CD4-positive, alpha-beta memory T cell (primary cell): ENCODE results near the gene TMEM86B. TPM values are rescaled to one million over a fixed set of nuclear protein-coding genes. Genes with fewer than 3 reads are reported as not detected.

Experiments
- CTCF ChIA-PET: fragments of 350-600 bp; sonication (Branson Sonifier 250); formaldehyde crosslinking; loops from one replicate; lab custom pipeline; 2021; ENCODE audit warnings: inconsistent platforms; ENCODE audit not compliant: partially characterized antibody; lab: Charles Lee
- POLR2A ChIA-PET: fragments of 350-600 bp; sonication (Branson Sonifier 250); formaldehyde crosslinking; loops from one replicate; lab custom pipeline; 2021; ENCODE audit not compliant: partially characterized antibody; lab: Charles Lee
- DNase-seq, 5 donors: peaks; one replicate each; pipeline versions ENCODE4 v3.0.0 to v3.0.0-alpha.2; 2020 to 2022; ENCODE audit warnings: mixed read lengths in 1 of 5
- H3K27ac ChIP-seq: one replicate; pipeline ENCODE4 v1.7.0; 2013; ENCODE audit warnings: low read depth, low read length
- H3K27me3 ChIP-seq: 2 replicates; pipeline ENCODE4 v1.7.0; 2013; ENCODE audit warnings: mild to moderate bottlenecking, low read length, moderate library complexity; ENCODE audit not compliant: insufficient read depth
- H3K36me3 ChIP-seq: 2 replicates; pipeline ENCODE4 v1.7.0; 2013; ENCODE audit warnings: mild to moderate bottlenecking, low read length, moderate library complexity; ENCODE audit not compliant: insufficient read depth
- H3K4me1 ChIP-seq: 2 replicates; pipeline ENCODE4 v1.7.0; 2013; ENCODE audit warnings: mild to moderate bottlenecking, low read length, moderate library complexity; ENCODE audit not compliant: insufficient read depth
- H3K4me3 ChIP-seq, 2 donors: one replicate each; pipeline ENCODE4 v1.7.0; 2013; ENCODE audit warnings: low read length in 2 of 2, mild to moderate bottlenecking in 1 of 2
- H3K9me3 ChIP-seq, 2 donors: one replicate each; pipeline ENCODE4 v1.7.0; 2013; ENCODE audit warnings: low read length in 2 of 2, control low read depth in 1 of 2; ENCODE audit not compliant: control insufficient read depth in 1 of 2
- H3K27ac Mint-ChIP-seq, 7 donors: one replicate each; pipeline ENCODE4 v1.8.0; 2020 to 2021; ENCODE audit warnings: mixed read lengths in 7 of 7, mild to moderate bottlenecking in 6 of 7, inconsistent platforms in 3 of 7, moderate library complexity in 3 of 7
- H3K27me3 Mint-ChIP-seq, 2 donors: one replicate each; pipeline ENCODE4 v1.8.0; 2020 to 2021; ENCODE audit warnings: mixed read lengths in 2 of 2
- H3K36me3 Mint-ChIP-seq, 2 donors: one replicate each; pipeline ENCODE4 v1.8.0; 2020 to 2021; ENCODE audit warnings: mixed read lengths in 2 of 2, inconsistent platforms in 1 of 2, mild to moderate bottlenecking in 1 of 2
- H3K4me1 Mint-ChIP-seq, 4 donors: one replicate each; pipeline ENCODE4 v1.8.0; 2020 to 2021; ENCODE audit warnings: mixed read lengths in 4 of 4, mild to moderate bottlenecking in 1 of 4
- H3K4me3 Mint-ChIP-seq, 8 donors: one replicate each; pipeline ENCODE4 v1.8.0; 2020 to 2021; ENCODE audit warnings: mixed read lengths in 8 of 8, mild to moderate bottlenecking in 7 of 8, moderate library complexity in 6 of 8, inconsistent platforms in 3 of 8
- H3K9me3 Mint-ChIP-seq, 8 donors: one replicate each; pipeline ENCODE4 v1.8.0; 2020 to 2021; ENCODE audit warnings: mixed read lengths in 8 of 8, mild to moderate bottlenecking in 5 of 8, inconsistent platforms in 3 of 8, moderate library complexity in 1 of 8
- intact Hi-C: fragments of 100-400 bp; cut with micrococcal nuclease; formaldehyde crosslinking; loops from one replicate; pipeline ENCODE4 v1.15.1; 2023
- polyA plus RNA-seq, 2 donors: library from polyadenylated mRNA; unstranded; fragments of 300-500 nt; fragmentation: Illumina TruSeq; gene quantifications; one replicate each; pipeline ENCODE4 v1.2.3, GENCODE V29; 2021
- total RNA-seq, 2 experiments: library from RNA; stranded (reverse); gene quantifications; one replicate each; pipeline ENCODE4 v1.2.3, GENCODE V29; 2021

TMEM86B gene
- total and polyA plus RNA-seq, 4 experiments from 2014 or later: 3.5 to 22.1 (median 19.7) TPM; not detected in 1

GRCh38 chr19:55257461-55258420 lies 29.2 kb upstream of the TMEM86B start:
- peaks cover 29 to 63% (median 49%) of the 10 kb centered on the region in 4 donors for H3K4me1 Mint-ChIP-seq

GRCh38 chr19:55256562-55257460 lies 28.2 kb upstream of the TMEM86B start:
- Histone ChIP-seq H3K36me3 (no peaks in the 10 kb centered on the region), H3K4me3 (peak overlapping the region; percentile 79 to 92), H3K4me1 (peaks cover 65% of the 10 kb centered on the region), H3K27me3 (no peaks in the 10 kb centered on the region), H3K27ac (peak overlapping the region; percentile 92), H3K9me3 (no peaks in the 10 kb centered on the region)
- ChIA-PET POLR2A (interaction anchor here (1.5 to 9.5 kb wide), 8 partner anchors 10 to 343 kb away, joined by 4 to 199 read pairs (median 25); partner anchors contain the start of genes BRSK1, FIZ1, HSPBP1 and KMT5C), CTCF (interaction anchor here (0.6 to 2.7 kb wide), 5 partner anchors 35 to 247 kb away, joined by 3 to 17 read pairs (median 6); no protein-coding TSS in a partner anchor)
- Mint-ChIP-seq H3K9me3 (peaks cover 0 to 2% (median 0%) of the 10 kb centered on the region in 8 donors), H3K4me3 (peak overlapping the region; percentile 93 to 100 (median 98)), H3K27me3 (peaks cover 0 to 2% of the 10 kb centered on the region in 2 donors), H3K36me3 (peaks cover under 1 to 38% of the 10 kb centered on the region in 2 donors), H3K4me1 (peaks cover 35 to 72% (median 55%) of the 10 kb centered on the region in 4 donors), H3K27ac (peak overlapping the region; percentile 95 to 99 (median 99))
- intact Hi-C loops: loop anchor here (5.0 to 10.0 kb wide), 3 partner anchors 35 to 378 kb away; partner anchors contain the start of gene PPP1R12C
- peak in 2 of 5 donors; percentile 20 to 24 for DNase-seq

More at GRCh38 chr19:55257461-55258420, 29.2 kb upstream of the TMEM86B start:
- ChIA-PET CTCF (interaction anchor here (0.6 to 1.8 kb wide), 3 partner anchors 35 to 246 kb away, joined by 3 to 6 read pairs (median 6); no protein-coding TSS in a partner anchor), POLR2A (interaction anchor here (1.0 to 9.5 kb wide), 8 partner anchors 14 to 369 kb away, joined by 3 to 199 read pairs (median 22); partner anchors contain the start of genes BRSK1, HSPBP1, KMT5C and RDH13)
- Histone ChIP-seq H3K4me3 (peak overlapping the region; percentile 79 to 92), H3K9me3 (no peaks in the 10 kb centered on the region), H3K4me1 (peaks cover 56% of the 10 kb centered on the region), H3K27me3 (no peaks in the 10 kb centered on the region), H3K36me3 (no peaks in the 10 kb centered on the region), H3K27ac (peak overlapping the region; percentile 92)
- H3K36me3 Mint-ChIP-seq: peaks cover 1 to 37% of the 10 kb centered on the region in 2 donors
- intact Hi-C loops: loop anchor here (2.0 to 10.0 kb wide), 4 partner anchors 35 to 377 kb away; partner anchors contain the start of gene PPP1R12C
- H3K4me3 Mint-ChIP-seq: peak overlapping the region; percentile 93 to 100 (median 98)
- peak overlapping the region; percentile 95 to 99 (median 99) for H3K27ac Mint-ChIP-seq
- DNase-seq: peak; percentile 25 to 49 (median 35)
- peaks cover 0 to 2% (median 0%) of the 10 kb centered on the region in 8 donors for H3K9me3 Mint-ChIP-seq
- peaks cover 0 to 2% of the 10 kb centered on the region in 2 donors for H3K27me3 Mint-ChIP-seq

GRCh38 chr19:55255618-55256423 lies 27.3 kb upstream of the TMEM86B start:
- Mint-ChIP-seq H3K9me3 (peaks cover 0 to 2% (median 0%) of the 10 kb centered on the region in 8 donors), H3K4me3 (peak overlapping the region; percentile 93 to 100 (median 98)), H3K4me1 (peaks cover 44 to 82% (median 64%) of the 10 kb centered on the region in 4 donors), H3K27me3 (peaks cover 0 to 2% of the 10 kb centered on the region in 2 donors), H3K27ac (peak overlapping the region; percentile 95 to 99 (median 99)), H3K36me3 (peaks cover 7 to 45% of the 10 kb centered on the region in 2 donors)
- H3K4me3 ChIP-seq: peak overlapping the region; percentile 84 to 92
- no peaks in the 10 kb centered on the region for H3K9me3 ChIP-seq
- intact Hi-C loops: loop anchor here (5.0 to 10.0 kb wide), 3 partner anchors 34 to 379 kb away; partner anchors contain the start of gene PPP1R12C
- DNase-seq: peak; percentile 35 to 72 (median 39)
- POLR2A ChIA-PET: interaction anchor here (1.0 to 9.5 kb wide), 14 partner anchors 10 to 344 kb away, joined by 3 to 199 read pairs (median 10); partner anchors contain the start of genes BRSK1, FIZ1, HSPBP1 and ISOC2
- peak overlapping the region; percentile 92 for H3K27ac ChIP-seq
- no peaks in the 10 kb centered on the region for H3K36me3 ChIP-seq
- CTCF ChIA-PET: interaction anchor here (0.9 to 2.7 kb wide), 3 partner anchors 24 to 46 kb away, joined by 3 to 17 read pairs (median 5); partner anchors contain the start of gene HSPBP1
- peaks cover 75% of the 10 kb centered on the region for H3K4me1 ChIP-seq
- no peaks in the 10 kb centered on the region for H3K27me3 ChIP-seq

- no peak for DNase-seq
- peaks cover 78% of the 10 kb centered on the region for H3K4me1 ChIP-seq
- Mint-ChIP-seq H3K4me1 (peaks cover 44 to 84% (median 66%) of the 10 kb centered on the region in 4 donors), H3K27ac (peak overlapping the region; percentile 95 to 99 (median 99)), H3K27me3 (peaks cover 0 to 2% of the 10 kb centered on the region in 2 donors), H3K36me3 (peaks cover 9 to 48% of the 10 kb centered on the region in 2 donors), H3K9me3 (peaks cover 0 to 2% (median 0%) of the 10 kb centered on the region in 8 donors), H3K4me3 (peak overlapping the region; percentile 93 to 100 (median 98))
- peak overlapping the region; percentile 84 to 92 for H3K4me3 ChIP-seq
- H3K9me3 ChIP-seq: no peaks in the 10 kb centered on the region
- ChIA-PET POLR2A (interaction anchor here (0.6 to 9.5 kb wide), 22 partner anchors 8 to 1918 kb away, joined by 3 to 199 read pairs (median 5); partner anchors contain the start of genes BRSK1, HSPBP1, ISOC2 and KMT5C), CTCF (interaction anchor here (0.8 to 2.7 kb wide), 14 partner anchors 17 to 376 kb away, joined by 3 to 17 read pairs (median 3); partner anchors contain the start of genes HSPBP1, KMT5C and TMEM238)
- no peaks in the 10 kb centered on the region for H3K27me3 ChIP-seq
- H3K36me3 ChIP-seq: no peaks in the 10 kb centered on the region
- intact Hi-C loops: loop anchor here (1.0 to 10.0 kb wide), 3 partner anchors 26 to 380 kb away; partner anchors contain the start of genes HSPBP1 and KMT5C
- peak overlapping the region; percentile 92 for H3K27ac ChIP-seq
Measured at GRCh38 chr19:55254625-55254977, 26.0 kb upstream of the TMEM86B start.

DNA sequence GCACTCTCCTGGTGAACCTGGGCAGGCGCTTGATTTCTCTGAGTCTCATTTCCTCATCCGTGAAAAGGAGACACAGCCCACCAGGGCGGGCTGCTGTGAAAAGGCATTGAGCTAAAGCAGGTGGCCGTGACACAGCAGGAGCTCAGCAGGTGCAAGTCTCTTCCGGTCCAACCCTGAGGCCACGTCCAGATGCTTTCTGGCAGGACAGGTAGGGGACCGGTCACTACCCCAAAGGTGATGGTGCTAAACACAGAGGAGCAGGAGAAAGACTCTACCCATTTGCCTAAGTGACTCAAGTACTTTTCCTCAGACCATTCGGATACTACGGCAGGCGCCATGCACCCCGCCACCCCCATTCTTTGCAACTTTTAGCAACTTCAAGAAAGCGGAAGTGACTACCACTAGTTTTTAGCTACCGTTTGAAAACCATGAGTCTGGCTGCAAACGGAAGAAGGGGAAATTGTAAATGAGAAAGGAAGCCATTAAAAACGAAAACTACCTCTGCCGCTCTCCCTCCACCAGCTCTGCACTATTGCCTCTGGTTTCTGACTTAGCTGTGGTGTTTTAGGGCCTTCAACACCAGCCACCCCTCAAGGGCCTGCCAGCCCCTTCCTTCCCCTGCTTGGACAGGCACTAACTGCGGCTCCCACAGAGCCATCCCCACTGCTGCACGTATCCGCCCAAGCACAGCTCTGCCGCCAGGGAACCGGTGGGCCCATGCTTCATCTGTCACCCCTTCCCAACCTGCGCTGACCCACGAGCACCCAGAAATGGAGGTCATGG lies 25.5 kb upstream of the TMEM86B start:
- H3K9me3 Mint-ChIP-seq: peaks cover 0 to 2% (median 0%) of the 10 kb centered on the region in 8 donors
- peak overlapping the region; percentile 93 to 100 (median 98) for H3K4me3 Mint-ChIP-seq
- Histone ChIP-seq H3K27ac (peak overlapping the region; percentile 92), H3K36me3 (no peaks in the 10 kb centered on the region), H3K9me3 (no peaks in the 10 kb centered on the region), H3K4me1 (peaks cover 81% of the 10 kb centered on the region), H3K4me3 (peak overlapping the region; percentile 84 to 92), H3K27me3 (no peaks in the 10 kb centered on the region)
- ChIA-PET CTCF (interaction anchor here (0.8 to 2.7 kb wide), 15 partner anchors 16 to 377 kb away, joined by 3 to 17 read pairs (median 3); partner anchors contain the start of genes HSPBP1, KMT5C and TMEM238), POLR2A (interaction anchor here (0.6 to 9.5 kb wide), 23 partner anchors 8 to 805 kb away, joined by 3 to 199 read pairs (median 4); partner anchors contain the start of genes BRSK1, HSPBP1, ISOC2 and KMT5C)
- peaks cover 9 to 43% of the 10 kb centered on the region in 2 donors for H3K36me3 Mint-ChIP-seq
- DNase-seq: peak; percentile 76 to 84 (median 78)
- H3K27me3 Mint-ChIP-seq: peaks cover 0 to under 1% of the 10 kb centered on the region in 2 donors
- peak overlapping the region; percentile 95 to 99 (median 99) for H3K27ac Mint-ChIP-seq
- intact Hi-C loops: loop anchor here (1.0 to 10.0 kb wide), 3 partner anchors 26 to 381 kb away; partner anchors contain the start of genes HSPBP1 and KMT5C
- peaks cover 44 to 81% (median 65%) of the 10 kb centered on the region in 4 donors for H3K4me1 Mint-ChIP-seq
